GM18951 (cell line): Measurements from ENCODE around the gene ANKRD11.

Experiments
- POLR2A ChIP-seq: IDR thresholded peaks from 4 replicates; pipeline ENCODE4 v1.6.1; 2011; ENCODE audit warnings: mild to moderate bottlenecking; ENCODE audit not compliant: insufficient read length, insufficient read depth; ENCODE audit errors: extremely low read depth
- in situ Hi-C: fragments of 300-500 bp; cut with MboI; formaldehyde crosslinking; loops from one replicate; pipeline ENCODE4 v1.12.0; 2022; ENCODE audit warnings: low sequenced_read_pairs, mixed read lengths, inconsistent platforms; ENCODE audit not compliant: unreplicated experiment

Gene ANKRD11

DNA sequence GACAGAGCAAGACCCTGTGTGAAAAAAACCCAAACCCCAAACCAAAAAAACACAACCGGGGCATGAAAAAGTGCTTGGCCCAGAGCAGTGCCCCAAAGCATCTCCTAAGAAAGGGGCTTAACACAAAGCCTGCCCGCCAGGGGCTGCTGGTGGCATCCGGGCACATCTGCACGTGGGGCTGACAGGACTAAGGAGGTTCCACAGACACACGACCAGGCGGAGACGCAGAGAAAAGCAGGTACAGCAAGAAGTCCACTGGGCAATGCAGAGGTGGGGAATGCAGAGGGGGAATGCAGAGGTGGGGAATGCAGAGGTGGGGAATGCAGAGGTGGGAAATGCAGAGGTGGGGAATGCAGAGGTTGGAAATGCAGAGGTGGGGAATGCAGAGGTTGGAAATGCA is 163.6 kb downstream of the ANKRD11 start:
- in situ Hi-C loops, result no loop called here
- TF ChIP-seq POLR2A, result no peak

DNA sequence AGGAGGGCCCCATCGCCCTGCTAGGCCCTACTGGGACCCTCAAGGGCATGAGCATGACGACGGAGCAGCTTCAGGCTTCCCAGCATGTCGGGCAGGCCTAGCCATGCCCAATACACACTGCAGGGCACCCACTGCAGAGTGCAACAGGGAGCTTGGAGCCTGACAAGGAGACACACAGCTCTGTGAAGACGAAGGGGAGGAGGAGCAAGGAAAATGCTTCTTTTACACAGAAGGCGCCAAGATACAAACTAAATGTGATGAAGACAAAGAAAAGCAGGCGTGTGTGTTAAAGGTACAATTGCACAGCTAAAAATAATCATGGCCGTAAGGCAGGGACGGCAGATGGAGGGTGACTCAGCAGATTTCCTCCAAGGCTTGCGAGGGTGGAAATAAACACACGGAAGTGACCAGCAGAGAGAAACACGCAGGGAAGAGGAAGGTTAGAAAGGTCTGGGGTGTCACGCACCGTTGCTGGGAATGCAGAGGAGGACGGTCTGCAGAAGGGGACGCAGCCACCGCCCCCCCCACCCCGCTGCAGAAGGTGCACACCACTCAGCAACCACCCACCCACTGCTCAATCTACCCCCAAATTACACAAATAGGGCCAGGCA is 164.4 kb downstream of the ANKRD11 start:
- no peak for TF ChIP-seq POLR2A
- in situ Hi-C loops, result no loop called here

DNA sequence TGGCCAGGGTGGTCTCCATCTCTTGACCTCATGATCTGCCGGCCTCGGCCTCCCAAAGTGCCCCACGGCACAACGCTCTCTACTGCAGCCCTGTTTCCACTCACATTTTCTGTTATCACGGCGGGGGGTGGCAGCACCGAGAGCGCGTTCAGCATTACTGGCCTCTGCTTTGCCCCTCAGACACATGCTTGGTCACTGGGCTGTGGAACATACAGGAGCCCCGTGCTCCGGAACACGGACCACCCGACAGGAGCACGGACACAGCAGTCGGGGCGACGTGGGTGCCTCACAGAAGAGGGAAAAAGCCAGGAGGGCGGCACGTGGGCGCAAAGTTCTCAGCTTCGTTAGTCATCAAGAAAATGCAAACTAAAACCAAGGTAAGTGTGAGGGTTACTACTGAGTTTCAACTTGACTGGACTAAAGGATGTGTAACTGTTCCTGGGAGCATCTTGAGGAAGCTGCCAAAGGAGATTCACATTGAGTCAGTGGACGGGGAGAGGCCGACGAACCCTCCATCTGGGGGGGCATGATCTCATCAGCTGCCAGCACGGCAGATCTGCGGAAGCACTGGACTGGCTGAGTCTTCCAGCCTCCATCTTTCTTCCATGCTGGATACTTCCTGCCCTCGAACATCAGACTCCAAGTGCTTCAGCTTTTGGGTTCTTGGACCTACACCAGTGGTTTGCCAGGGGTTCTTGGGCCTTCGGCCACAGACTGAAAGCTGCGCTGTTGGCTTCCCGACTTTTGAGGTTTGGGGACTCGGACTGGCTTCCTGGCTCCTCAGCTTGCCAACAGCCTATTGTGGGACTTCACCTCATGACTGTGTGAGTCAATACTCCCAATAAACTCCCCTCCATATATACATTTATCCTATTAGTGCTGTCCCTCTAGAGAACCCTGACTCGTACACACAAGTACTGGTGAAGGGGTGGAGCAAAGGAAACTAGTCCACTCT is 166.0 kb downstream of the ANKRD11 start:
- in situ Hi-C loops, result no loop called here
- no peak for TF ChIP-seq POLR2A

DNA sequence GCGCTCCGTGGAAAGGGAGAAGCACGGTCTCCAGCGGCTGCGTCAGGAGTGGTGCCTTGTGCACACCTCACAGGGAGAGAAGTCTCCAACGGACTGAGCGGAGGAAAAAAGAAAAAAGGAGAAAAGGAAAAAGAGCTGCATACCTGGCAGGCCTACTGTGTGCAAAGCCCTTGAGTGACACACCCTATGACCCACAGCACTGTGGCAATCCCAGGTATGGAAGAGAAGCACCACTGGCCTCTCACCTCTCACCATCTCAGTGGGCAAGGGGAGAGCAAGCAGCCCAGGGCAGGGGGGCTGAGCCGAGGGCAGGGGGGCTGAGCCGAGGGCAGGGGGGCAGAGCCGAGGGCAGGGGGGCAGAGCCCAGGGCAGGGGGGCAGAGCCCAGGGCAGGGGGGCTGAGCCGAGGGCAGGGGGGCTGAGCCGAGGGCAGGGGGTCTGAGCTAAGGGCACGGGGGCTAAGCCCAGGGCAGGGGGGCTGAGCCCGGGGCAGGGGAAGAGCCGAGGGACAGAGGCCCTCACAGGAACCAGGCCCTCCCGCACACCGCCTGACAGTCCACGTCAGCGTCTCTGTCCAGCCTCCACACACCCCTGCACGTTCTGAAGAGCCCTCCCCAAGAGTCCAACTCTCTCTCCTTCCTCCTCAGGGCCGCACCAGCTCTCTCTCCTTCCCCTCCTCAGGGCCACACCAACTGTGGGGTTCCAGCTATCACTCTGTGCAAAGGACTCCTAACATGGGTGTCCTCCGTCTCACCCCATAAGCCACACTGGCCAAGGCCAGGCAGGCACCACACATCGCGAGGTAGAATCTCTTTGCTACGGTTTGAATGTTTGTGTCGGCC is 167.0 kb downstream of the ANKRD11 start:
- no peak for TF ChIP-seq POLR2A
- in situ Hi-C loops, result no loop called here

DNA sequence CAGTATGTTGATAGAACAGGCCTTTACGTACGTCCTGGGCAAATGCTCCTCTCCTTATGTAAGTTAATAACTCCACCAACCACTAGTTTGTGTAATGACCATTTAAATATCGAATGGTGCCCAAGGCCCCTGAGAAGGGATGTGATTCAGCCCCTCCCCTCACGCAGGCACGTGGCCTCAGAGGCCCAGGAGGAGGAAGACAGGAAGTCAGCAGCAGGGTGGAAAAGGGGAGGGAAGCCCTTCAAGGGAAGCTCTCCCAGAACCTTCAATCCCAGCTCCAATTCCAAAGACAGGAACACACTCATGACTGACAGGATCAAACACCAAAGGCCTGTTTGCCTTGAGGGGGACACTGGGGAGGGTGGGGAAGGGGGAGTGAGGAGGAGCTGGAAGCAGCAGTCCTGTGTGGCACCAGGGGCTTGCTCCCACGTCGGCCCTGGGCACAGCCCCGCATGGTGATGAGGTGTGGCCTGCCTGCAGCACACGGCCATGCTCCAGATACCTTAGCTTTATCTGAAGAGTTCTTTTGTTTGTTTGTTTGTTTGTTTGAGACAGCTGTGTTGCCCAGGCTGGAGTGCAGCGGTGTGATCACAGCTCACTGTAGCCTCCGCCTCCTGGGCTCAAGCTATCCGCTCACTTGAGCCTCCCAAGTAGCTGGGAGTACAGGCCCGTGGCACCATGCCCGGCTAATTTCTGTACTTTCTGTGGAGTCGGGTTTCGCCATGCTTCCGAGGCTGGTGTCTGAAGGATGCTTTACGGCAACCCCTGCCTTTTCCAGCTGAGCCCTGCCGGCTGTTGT is 167.8 kb downstream of the ANKRD11 start:
- in situ Hi-C loops, result no loop called here
- TF ChIP-seq POLR2A, result no peak

DNA sequence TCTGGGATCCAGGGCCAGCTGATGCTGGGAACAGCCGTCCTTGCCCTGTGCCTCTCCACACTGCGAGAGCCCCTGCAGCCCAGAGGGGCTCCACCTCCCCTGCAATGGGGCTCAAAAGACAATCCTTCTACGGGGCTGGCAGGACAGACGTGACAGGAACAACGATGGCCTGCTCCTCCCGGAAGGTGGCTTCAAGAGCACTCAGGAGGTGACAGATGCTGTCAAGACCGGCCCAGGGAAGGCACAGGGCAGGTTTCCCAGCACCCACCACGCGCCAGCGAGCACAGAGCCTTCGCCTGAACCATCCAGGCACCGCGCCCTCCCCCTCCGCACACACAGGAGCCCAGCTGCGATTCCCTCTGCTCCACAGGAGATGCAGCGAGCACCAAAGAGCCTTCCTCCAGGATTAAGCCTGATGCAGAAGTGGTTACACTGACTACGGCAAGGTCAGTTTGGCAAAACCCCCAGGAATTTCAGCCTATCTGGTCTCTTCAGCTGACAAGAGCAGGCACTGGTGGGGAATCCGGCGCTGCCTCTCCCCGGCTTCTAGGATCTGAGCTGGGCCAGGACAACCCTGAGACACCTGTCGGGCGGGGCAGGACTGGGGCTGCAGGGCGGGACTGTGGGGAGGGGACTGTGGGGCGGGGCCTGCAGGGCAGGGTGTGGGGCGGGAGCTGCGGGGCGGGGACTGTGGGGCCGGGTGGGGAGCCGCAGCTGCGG is 169.4 kb downstream of the ANKRD11 start:
- in situ Hi-C loops, result no loop called here
- TF ChIP-seq POLR2A, result no peak

DNA sequence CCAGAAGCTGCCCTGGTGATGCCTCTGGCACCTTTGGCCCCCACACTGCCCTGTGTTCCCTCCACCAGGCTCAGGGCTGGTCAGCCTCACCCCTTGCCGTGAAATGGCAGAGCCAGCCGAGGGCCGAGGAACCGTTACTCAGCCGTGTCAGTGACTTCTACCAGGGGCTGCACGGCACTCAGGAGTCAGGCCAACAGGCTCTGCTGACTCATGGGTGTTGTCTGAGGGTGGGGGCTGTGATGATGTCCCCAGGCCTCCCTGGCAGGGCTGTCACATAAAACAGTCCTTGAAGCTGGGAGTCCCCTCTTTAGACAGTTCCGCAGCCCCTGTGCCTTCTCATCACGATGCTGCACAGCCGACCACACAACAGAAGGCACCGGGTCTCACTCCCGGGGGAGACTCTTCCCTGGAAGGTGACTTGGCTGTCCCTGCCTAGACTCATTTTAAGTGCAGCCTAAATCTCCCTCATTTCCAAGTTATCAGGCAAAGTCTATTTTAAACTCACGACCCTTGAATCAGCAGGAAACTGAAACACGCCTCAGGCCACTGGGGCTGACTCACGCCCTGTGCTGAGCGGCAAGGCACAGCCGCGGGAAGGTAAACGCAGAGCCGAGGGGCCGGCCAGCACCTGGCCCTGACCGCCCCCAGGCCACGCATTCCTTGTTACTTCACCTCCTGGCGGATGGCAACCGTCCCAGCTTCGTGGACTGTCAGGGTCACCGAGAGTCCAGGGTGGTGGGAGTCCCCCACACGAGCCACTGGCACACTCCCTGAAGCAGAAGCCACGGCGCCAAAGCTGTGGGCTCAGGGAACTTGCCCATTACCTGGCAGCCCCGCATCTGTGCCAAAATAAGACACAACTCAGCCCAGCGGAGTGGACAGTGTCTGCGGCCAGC is 170.2 kb downstream of the ANKRD11 start:
- TF ChIP-seq POLR2A, result no peak
- in situ Hi-C loops, result no loop called here

DNA sequence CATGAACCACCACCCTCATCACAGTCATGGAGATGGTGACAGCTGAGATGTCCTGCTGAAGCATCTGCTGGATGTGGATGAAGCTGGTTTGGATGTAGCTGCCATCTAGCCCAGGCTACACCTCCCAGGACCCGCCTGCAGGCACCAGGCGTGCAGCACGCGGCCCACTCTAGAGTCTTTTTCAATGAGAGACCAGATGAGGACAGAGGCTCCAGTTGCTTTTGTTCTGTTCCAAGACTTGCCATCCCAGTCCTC is 170.8 kb downstream of the ANKRD11 start:
- in situ Hi-C loops, result no loop called here

DNA sequence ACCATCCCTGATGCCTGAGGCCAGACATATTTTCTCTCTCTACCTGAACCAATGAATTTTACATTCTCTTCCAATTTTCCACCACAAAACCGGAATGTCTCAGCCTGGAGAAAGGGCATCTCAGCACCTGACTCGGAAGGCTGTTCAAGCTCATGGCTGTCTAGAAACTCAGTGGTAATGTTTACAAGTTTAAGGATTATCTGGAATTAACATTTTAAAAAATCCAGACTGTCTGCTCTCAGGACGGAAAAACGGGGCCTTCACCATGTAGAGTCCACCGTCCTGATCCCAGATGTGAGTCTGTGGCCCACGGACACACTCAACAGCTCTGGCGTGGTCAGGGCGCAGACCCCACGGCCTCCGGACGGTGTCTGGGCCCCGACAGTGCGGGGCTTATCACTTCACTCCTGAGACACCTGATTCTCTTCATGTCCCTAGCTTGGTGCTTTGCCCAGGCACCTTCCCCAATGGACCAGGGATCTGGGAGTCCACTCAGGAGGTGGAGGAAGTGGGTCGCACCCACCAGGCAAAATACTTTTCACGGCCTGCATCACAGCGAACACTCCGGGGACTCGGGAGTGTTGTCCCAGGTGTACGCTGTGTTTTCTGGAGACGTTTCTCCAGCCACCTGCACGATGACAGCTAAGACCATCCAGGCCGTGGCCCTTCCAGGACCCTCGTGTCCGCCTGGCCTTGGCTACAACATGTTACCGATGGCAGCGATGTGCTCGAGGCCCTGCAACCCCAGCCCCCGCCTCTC is 171.3 kb downstream of the ANKRD11 start:
- in situ Hi-C loops, result no loop called here
- TF ChIP-seq POLR2A, result no peak

More for the DNA sequence above, 170.8 kb downstream of the ANKRD11 start:
- no peak for TF ChIP-seq POLR2A

DNA sequence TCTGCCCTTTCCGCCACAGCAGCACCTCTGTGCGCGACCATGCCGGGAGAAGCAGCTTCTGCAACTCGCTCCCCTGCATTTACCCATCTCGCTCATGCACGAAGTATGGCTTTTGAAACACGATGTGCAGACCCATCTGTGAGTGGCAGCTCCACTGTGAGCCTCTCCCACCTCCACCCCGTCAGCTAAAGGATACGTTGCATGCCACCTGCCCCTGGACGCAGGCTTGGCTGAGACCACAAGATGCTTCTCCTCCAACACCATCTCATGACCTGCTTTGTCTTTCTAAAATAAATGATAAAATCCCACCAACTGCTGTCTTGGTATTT is 172.0 kb downstream of the ANKRD11 start:
- in situ Hi-C loops, result no loop called here
- no peak for TF ChIP-seq POLR2A
